Ovary (tissue), 3 donors: Measurements from ENCODE around the gene CHCHD3.

Experiments used
- CTCF ChIP-seq, 3 donors: fragments of 450-650 bp in 2 of 3; fragments of 200-600 bp in 1 of 3; IDR thresholded peaks; one replicate each; pipeline versions ENCODE4 v1.5.1 to v1.8.0; 2016 to 2022; ENCODE audit warnings: antibody characterized with exemption in 3 of 3, mild to moderate bottlenecking in 1 of 3
- POLR2A ChIP-seq: fragments of 450-650 bp; IDR thresholded peaks from one replicate; pipeline ENCODE4 v1.6.1; 2017; ENCODE audit warnings: antibody characterized with exemption, mild to moderate bottlenecking, moderate library complexity
- donor health status: DM: no; HTN: no; CAD: no.

GRCh38 chr7:132766660-132767059 lies 315.2 kb downstream of the CHCHD3 start:
- TF ChIP-seq CTCF (IDR thresholded peaks at IDR 0.05) (no peak), POLR2A (no peak)
